H9 (cell line): ENCODE data around the gene TCN2. TPM values are rescaled to one million over a fixed set of nuclear protein-coding genes. Genes with fewer than 3 reads are reported as not detected.

ENCODE experiments used
- DNase-seq: peaks from one replicate; pipeline ENCODE4 v3.0.0-alpha.2; 2017
- H2AFZ ChIP-seq: one replicate; pipeline ENCODE4 v1.6.1; 2013; ENCODE audit warnings: mild to moderate bottlenecking, low read length, control low read depth, moderate library complexity
- H2AK5ac ChIP-seq: 2 replicates; pipeline ENCODE4 v1.6.1; 2013; ENCODE audit warnings: low read length, control low read depth, mixed read lengths; ENCODE audit not compliant: insufficient read length
- H2BK120ac ChIP-seq: one replicate; pipeline ENCODE4 v1.6.1; 2013; ENCODE audit warnings: low read depth, mild to moderate bottlenecking, low read length, control low read depth, inconsistent platforms; ENCODE audit not compliant: poor library complexity, severe bottlenecking
- H2BK12ac ChIP-seq: 2 replicates; pipeline ENCODE4 v1.6.1; 2013; ENCODE audit warnings: low read length, control low read depth, mixed read lengths, low read depth; ENCODE audit not compliant: insufficient read length
- H2BK15ac ChIP-seq: 2 replicates; pipeline ENCODE4 v1.6.1; 2013; ENCODE audit warnings: low read depth, low read length, control low read depth
- H2BK20ac ChIP-seq: one replicate; pipeline ENCODE4 v1.6.1; 2013; ENCODE audit warnings: low read depth, mild to moderate bottlenecking, low read length, control low read depth, inconsistent platforms; ENCODE audit not compliant: poor library complexity, severe bottlenecking
- H2BK5ac ChIP-seq: 2 replicates; pipeline ENCODE4 v1.6.1; 2013; ENCODE audit warnings: low read length, control low read depth, mixed read lengths; ENCODE audit not compliant: insufficient read length
- H3K14ac ChIP-seq: 2 replicates; pipeline ENCODE4 v1.6.1; 2013; ENCODE audit warnings: low read length, control low read depth; ENCODE audit not compliant: insufficient read depth
- H3K18ac ChIP-seq: 2 replicates; pipeline ENCODE4 v1.6.1; 2013; ENCODE audit warnings: low read depth, mild to moderate bottlenecking, mixed read lengths, low read length, control low read depth; ENCODE audit not compliant: insufficient read length
- H3K23ac ChIP-seq: 2 replicates; pipeline ENCODE4 v1.6.1; 2013; ENCODE audit warnings: low read length, control low read depth, mixed read lengths, low read depth; ENCODE audit not compliant: insufficient read length
- H3K23me2 ChIP-seq: 2 replicates; pipeline ENCODE4 v1.6.1; 2013; ENCODE audit warnings: low read depth, mild to moderate bottlenecking, mixed read lengths, low read length, control low read depth; ENCODE audit not compliant: insufficient read length, poor library complexity, severe bottlenecking
- H3K27ac ChIP-seq: 2 replicates; pipeline ENCODE4 v1.5.1; 2013; ENCODE audit warnings: low read length, control low read depth, mixed read lengths, low read depth; ENCODE audit not compliant: insufficient read length
- H3K27me3 ChIP-seq: 2 replicates; pipeline ENCODE4 v1.6.1; 2013; ENCODE audit warnings: low read length, control low read depth, inconsistent platforms; ENCODE audit not compliant: insufficient read depth
- H3K4ac ChIP-seq: 2 replicates; pipeline ENCODE4 v1.6.1; 2013; ENCODE audit warnings: low read depth, mild to moderate bottlenecking, control low read depth, inconsistent platforms, low read length, moderate library complexity
- H3K4me1 ChIP-seq: 2 replicates; pipeline ENCODE4 v1.6.1; 2013; ENCODE audit warnings: low read length, control low read depth, inconsistent platforms; ENCODE audit not compliant: insufficient read depth
- H3K4me2 ChIP-seq: 2 replicates; pipeline ENCODE4 v1.6.1; 2013; ENCODE audit warnings: low read length, control low read depth, mixed read lengths; ENCODE audit not compliant: insufficient read length, insufficient read depth
- H3K56ac ChIP-seq: 2 replicates; pipeline ENCODE4 v1.6.1; 2013; ENCODE audit warnings: low read depth, mild to moderate bottlenecking, mixed read lengths, low read length, control low read depth; ENCODE audit not compliant: insufficient read length
- H3K79me1 ChIP-seq: 2 replicates; pipeline ENCODE4 v1.6.1; 2013; ENCODE audit warnings: low read depth, mild to moderate bottlenecking, moderate library complexity, low read length, control low read depth, inconsistent platforms; ENCODE audit not compliant: insufficient read depth, poor library complexity, severe bottlenecking
- H3K79me2 ChIP-seq: 2 replicates; pipeline ENCODE4 v1.6.1; 2013; ENCODE audit warnings: low read length, control low read depth, inconsistent platforms; ENCODE audit not compliant: insufficient read depth
- H3K9ac ChIP-seq: 2 replicates; pipeline ENCODE4 v1.6.1; 2013; ENCODE audit warnings: low read length, control low read depth, mixed read lengths; ENCODE audit not compliant: insufficient read length; ENCODE audit errors: extremely low read depth
- H3K9me3 ChIP-seq: one replicate; pipeline ENCODE4 v1.6.1; 2013; ENCODE audit warnings: low read depth, low read length, inconsistent platforms; ENCODE audit not compliant: control insufficient read depth
- H3T11ph ChIP-seq: one replicate; pipeline ENCODE4 v1.6.1; 2013; ENCODE audit warnings: mild to moderate bottlenecking, low read length, control low read depth, inconsistent platforms
- H4K20me1 ChIP-seq: one replicate; pipeline ENCODE4 v1.6.1; 2013; ENCODE audit not compliant: control insufficient read depth, insufficient read length, insufficient read depth
- H4K5ac ChIP-seq: 2 replicates; pipeline ENCODE4 v1.6.1; 2013; ENCODE audit warnings: low read depth, mild to moderate bottlenecking, mixed read lengths, low read length, control low read depth; ENCODE audit not compliant: insufficient read length
- H4K8ac ChIP-seq: replicated peaks from 2 replicates; pipeline ENCODE4 v1.6.1; 2013; ENCODE audit warnings: low read length, control low read depth, mixed read lengths, low read depth; ENCODE audit not compliant: insufficient read length
- H4K91ac ChIP-seq: 2 replicates; pipeline ENCODE4 v1.6.1; 2013; ENCODE audit warnings: low read depth, mild to moderate bottlenecking, moderate library complexity, mixed read lengths, low read length, control low read depth; ENCODE audit not compliant: insufficient read length
- H3K27ac Mint-ChIP-seq, 3 experiments: 2 replicates in 2 of 3; 3 replicates in 1 of 3; pipeline ENCODE4 v1.8.0; 2020 to 2021; ENCODE audit warnings: mixed read lengths in 3 of 3, mild to moderate bottlenecking in 1 of 3, moderate library complexity in 1 of 3
- H3K27me3 Mint-ChIP-seq: 2 replicates; pipeline ENCODE4 v1.8.0; 2021; ENCODE audit warnings: low read depth, mild to moderate bottlenecking, moderate library complexity, mixed read lengths
- H3K36me3 Mint-ChIP-seq, 3 experiments: 2 replicates in 2 of 3; 3 replicates in 1 of 3; pipeline ENCODE4 v1.8.0; 2020 to 2021; ENCODE audit warnings: low read depth in 3 of 3, mixed read lengths in 3 of 3; ENCODE audit not compliant: insufficient read depth in 1 of 3
- H3K4me1 Mint-ChIP-seq, 2 experiments: 2 replicates each; pipeline ENCODE4 v1.8.0; 2020; ENCODE audit warnings: mixed read lengths in 2 of 2
- H3K4me3 Mint-ChIP-seq, 2 experiments: 2 replicates in 1 of 2; 3 replicates in 1 of 2; pipeline ENCODE4 v1.8.0; 2020 to 2021; ENCODE audit warnings: mild to moderate bottlenecking in 2 of 2, mixed read lengths in 2 of 2, moderate library complexity in 1 of 2
- H3K9me3 Mint-ChIP-seq, 2 experiments: 2 replicates in 1 of 2; 3 replicates in 1 of 2; pipeline ENCODE4 v1.8.0; 2020; ENCODE audit warnings: mild to moderate bottlenecking in 2 of 2, mixed read lengths in 2 of 2, moderate library complexity in 1 of 2
- CTCF ChIP-seq: fragments of 200-600 bp; sonication (generic); conservative IDR thresholded peaks from 3 replicates; pipeline ENCODE4 v1.8.0; 2021; ENCODE audit warnings: antibody characterized with exemption, mild to moderate bottlenecking
- WGBS: extraction: QIAGEN DNeasy Blood & Tissue Kit; methylation state at CpG from one replicate; pipeline ENCODE4 v1.1.7; 2013; ENCODE audit warnings: missing lambda C conversion rate, low lambda C conversion rate, mixed read lengths; ENCODE audit not compliant: insufficient read length; ENCODE audit errors: extremely low coverage; 5-methylcytosine and 5-hydroxymethylcytosine counted together
- total RNA-seq: library from RNA; stranded (reverse); gene quantifications from 2 replicates; pipeline ENCODE4 v1.2.1, GENCODE V29; 2021

Gene TCN2
- total RNA-seq, 1 experiment from 2014 or later, result 42.2 TPM

GRCh38 chr22:30569674-30570202 is 37.2 kb upstream of the TCN2 start:
- Histone ChIP-seq H2BK12ac (no peak overlapping the region), H3K23ac (no peak overlapping the region), H3K18ac (no peak overlapping the region), H2AK5ac (no peak overlapping the region), H2AFZ (no peak overlapping the region), H2BK120ac (no peak overlapping the region), H4K91ac (no peak overlapping the region), H3K4me2 (no peak overlapping the region), H4K20me1 (peaks cover under 1% of the 10 kb centered on the region), H3K27ac (no peak overlapping the region), H3K79me2 (no peaks in the 10 kb centered on the region), H3K56ac (no peak overlapping the region), H3K9me3 (no peaks in the 10 kb centered on the region), H3K23me2 (peaks cover 7% of the 10 kb centered on the region), H2BK5ac (no peak overlapping the region), H3K79me1 (no peaks in the 10 kb centered on the region), H4K5ac (no peak overlapping the region), H4K8ac (no peak overlapping the region), H2BK20ac (no peak overlapping the region), H2BK15ac (no peak overlapping the region), H3K4me1 (no peaks in the 10 kb centered on the region), H3K27me3 (no peaks in the 10 kb centered on the region), H3K4ac (no peak overlapping the region), H3T11ph (no peak overlapping the region), H3K14ac (no peak overlapping the region), H3K9ac (no peak overlapping the region)
- no peak overlapping the region for H3K27ac Mint-ChIP-seq
- DNase-seq, result no peak
- H3K36me3 Mint-ChIP-seq, result peaks cover 0 to 2% (median 0%) of the 10 kb centered on the region in 3 experiments; a peak in 1 of 7 replicates
- H3K9me3 Mint-ChIP-seq, result no peaks in the 10 kb centered on the region
- H3K27me3 Mint-ChIP-seq, result peaks cover 7% of the 10 kb centered on the region
- WGBS, result no CpG with 5 or more reads among the region's 10 CpGs
- no peak overlapping the region for H3K4me3 Mint-ChIP-seq
- no peak for TF ChIP-seq CTCF
- H3K4me1 Mint-ChIP-seq, result peaks cover 17 to 26% of the 10 kb centered on the region in 2 experiments
